A673 (cell line): Measurements from ENCODE around the gene CDC123.

Experiments
- CTCF ChIP-seq: fragments of 300-800, 200-600 bp; sonication (generic); conservative IDR thresholded peaks from 2 replicates; pipeline ENCODE4 v1.5.1; 2017; ENCODE audit warnings: low read depth, mild to moderate bottlenecking, antibody characterized with exemption, low read length, moderate library complexity, mixed read lengths
- EZH2 ChIP-seq: fragments of 200-600 bp; sonication (generic); IDR thresholded peaks from 2 replicates; pipeline ENCODE4 v1.6.1; 2017; ENCODE audit warnings: borderline replicate concordance, low read depth, mild to moderate bottlenecking, mixed read lengths, antibody characterized with exemption, low read length; ENCODE audit not compliant: poor library complexity, severe bottlenecking

- no peak for TF ChIP-seq CTCF
- TF ChIP-seq EZH2: no peak
Measured at GRCh38 chr10:12194752-12195271, 1.2 kb upstream of the CDC123 start.
